NCI-H524 treated with DMSO at 0.1 percent for 48 hours (cell line): ENCODE measurements around the gene ACYP2.

Experiments used
- DNase-seq: peaks from one replicate; lab custom pipeline; 2025; lab: John Stamatoyannopoulos, UW

ACYP2 gene

DNA sequence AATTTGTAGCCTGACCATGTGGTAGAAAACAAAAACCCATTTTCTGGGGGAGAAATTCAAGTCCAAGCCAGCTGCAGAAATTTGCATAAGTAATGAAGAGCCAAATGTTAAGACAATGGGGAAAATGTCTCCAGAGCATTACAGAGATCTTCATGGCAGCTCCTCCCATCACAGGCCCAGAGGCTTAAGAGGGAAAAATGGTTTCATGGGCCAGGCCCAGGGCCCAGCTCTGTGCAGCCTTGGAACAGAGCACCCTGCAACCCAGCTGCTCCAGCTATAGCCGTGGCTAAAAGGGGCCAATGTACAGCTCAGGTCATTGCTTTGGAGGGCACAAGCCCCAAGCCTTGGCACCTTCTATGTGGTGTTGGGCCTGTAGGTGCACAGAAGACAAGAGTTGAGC lies 209.7 kb downstream of the ACYP2 start:
- DNase-seq = no peak

DNA sequence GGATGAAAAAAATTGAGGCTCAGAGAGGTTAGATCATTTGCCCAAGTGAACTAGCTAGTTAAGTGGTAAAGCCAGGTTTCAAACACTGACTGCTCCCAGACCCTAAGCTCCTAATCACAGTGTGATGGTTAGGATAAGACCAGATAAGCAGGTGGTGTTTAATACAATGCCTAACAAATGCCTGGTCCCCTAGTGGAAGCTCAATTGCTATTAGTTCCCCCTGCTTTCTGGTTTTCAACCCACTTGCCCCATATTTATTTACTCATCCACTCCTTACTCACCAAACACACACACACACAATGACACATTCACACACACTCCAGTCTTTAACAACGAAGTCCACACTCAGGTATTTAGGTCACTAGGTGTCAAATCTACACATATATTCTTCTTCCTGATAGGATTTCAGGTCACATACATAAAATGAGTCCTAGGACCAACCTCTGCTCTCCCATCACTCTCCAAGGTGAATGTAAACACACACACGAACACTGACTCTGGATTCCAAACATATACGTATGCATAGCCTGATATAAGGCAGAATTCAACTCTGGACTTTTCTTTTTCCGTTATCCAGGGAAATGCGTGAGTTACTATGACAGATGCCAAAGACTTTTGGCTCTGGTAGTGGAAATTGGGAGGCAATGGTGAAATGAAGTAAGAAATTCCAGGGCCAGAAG lies 214.2 kb downstream of the ACYP2 start:
- peak; percentile 57 for DNase-seq

DNA sequence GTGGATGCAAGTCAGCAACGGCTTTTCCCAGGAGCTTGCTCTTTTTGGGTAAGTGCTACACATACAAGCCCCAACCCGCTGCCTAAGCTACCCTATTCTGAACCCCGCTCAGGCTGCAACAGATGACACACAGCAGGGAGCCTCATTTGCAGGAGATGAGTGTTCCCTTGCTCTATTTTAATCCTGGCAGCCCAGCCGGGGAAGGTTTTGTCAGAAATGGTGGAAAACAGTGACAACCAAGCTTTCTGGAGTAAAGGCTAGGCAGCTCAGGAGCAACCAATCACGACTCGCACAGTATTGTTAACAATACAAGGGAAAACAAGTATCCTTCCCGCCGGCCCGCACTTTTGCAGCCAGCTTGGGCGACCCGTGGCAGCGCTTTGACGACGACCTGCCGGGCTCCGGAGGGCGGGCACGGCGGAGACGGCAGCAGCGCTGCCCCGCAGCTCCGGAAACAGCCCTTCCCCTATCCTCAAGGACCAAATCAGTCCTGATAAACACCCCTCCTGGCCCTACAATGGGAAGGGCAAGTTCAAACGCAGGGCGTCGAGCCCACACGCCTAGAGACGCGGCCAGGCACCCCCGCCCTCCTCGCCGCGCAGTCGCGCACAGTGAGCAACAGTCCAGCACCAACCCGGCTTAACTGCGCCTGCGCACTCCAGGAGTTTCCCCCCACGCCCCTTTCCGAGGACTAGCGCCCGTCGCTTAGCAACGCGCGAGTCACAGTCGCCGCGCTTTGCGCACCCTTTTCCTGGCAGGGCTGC lies 214.9 kb downstream of the ACYP2 start:
- DNase-seq = peak; percentile 91

DNA sequence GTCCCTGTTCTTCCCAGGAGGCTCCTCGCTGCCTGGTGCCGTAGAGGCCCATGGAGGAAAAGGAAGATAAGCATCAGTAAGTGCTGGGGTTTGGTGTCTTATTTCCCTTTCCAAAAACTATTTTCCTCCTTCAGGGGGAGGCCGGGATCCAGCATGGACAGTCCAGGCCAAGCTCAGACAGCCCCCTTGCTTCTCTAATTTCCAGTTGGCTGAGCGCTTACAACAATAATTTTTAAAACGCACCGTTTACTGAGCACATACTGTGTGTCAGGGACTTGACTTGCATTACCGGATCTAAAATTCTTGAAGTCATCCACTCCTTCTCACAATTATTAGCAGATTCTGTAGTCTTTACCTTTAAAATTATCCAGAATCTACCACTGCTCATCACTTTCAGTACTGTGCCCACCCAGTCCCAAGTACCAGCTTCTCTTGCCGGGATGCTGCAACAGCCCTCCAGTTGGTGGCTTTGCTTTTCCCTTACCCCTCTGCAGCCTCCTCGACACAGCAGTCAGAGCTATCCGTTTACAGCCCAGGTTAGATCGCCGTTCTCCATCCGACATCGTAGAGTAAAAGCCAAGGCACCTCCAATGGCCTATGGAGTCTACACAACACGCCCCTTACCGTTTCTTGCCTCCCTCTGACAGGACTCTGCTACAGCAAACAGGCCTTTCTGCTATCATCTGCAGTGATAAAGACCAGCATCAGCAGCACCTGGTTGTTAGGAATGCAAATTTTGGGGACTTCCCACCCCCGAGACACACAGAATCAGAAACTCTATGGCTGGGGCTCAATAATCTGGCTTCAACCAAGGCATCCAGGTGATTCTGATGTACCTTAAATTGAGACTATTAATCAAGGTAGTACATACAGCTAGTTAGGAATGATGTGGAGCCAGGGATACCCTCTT lies 215.8 kb downstream of the ACYP2 start:
- no peak for DNase-seq

DNA sequence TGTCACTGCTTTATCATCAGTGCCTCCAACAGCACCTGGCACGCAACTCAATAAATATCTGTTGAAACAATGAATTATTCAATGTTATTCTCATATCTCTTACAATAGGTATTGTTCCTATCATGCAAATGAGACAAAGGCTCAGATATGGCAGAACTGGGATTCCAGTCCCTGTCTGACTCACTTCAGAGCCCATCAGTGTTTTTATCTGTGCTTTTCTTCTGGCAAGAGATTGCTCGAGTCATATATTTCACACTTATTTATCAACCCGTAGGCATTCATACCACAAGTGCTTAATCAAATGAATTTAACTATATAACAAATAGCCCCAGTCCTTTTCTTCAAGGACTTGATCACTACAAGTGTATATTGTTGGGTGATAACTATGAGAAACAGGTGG lies 217.0 kb downstream of the ACYP2 start:
- DNase-seq = no peak

DNA sequence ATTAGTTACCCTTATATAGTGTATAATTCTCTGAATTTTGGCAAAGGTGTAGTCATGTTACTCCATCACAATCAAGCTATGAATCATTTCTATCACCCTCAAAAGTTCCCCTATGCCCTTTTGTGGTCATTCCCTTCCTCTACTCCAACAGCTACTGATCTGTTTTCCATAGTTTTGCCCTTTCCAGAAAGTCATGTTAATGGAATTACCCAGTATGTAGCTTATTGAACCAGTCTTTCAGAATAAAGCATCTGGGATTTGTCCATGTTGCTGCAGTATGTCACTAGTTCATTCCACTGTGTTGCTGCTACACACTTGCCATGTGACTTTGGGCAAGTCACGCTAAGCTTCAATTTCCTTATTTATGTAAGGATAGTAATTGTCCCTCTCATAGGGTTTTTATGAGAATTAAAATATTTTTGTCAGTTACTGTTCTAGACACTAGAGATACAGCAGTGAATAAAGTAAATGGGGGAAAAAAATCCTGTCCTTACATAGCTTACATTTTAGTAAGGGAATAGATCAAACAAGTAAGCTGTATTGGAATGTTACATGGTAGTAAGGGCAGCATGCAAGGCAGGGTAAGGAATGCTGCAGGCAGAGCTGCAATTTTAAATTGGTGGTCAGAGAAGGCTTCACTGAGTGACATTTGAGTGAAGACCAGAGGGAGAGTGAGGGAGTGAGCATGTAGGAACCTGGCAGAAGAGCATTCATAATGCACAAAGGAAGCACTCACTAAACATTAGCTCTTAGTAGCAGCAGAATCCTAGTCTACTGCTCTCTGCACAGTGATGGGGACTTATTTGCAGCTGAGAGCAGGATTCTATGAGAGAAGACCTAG lies 220.9 kb downstream of the ACYP2 start:
- DNase-seq = no peak

DNA sequence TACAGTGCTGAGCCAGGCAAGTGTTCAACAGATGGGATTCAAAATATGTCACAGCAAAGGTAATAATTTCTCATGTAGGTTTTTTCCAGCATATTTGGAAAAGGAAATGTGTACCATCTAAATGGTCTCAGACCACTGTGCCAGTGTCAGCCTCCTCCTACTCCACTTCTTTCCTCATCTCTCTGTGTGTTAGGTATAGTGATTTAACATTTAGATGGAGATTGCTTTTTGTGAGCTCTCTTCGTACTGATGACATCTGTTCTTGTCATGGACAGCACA lies 221.5 kb downstream of the ACYP2 start:
- DNase-seq = no peak

DNA sequence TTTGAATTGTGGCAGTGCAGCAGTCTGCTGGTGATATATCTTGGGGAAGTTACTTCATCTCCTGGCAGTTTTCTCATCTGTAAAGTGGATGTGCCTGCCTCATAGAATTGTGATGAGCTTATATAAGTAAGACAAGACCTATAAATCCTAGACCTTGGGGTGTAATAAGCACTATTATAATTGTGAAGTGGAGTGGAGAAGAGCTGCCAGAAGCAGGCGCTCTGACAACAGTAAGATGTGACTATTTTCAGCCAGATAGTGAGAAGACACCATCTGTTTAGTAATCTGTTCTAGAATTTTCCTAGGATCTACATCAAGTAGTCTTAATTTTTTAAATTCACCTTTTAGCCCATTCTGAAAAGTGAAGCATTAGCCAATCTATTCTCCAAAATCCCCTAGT lies 226.2 kb downstream of the ACYP2 start:
- no peak for DNase-seq

DNA sequence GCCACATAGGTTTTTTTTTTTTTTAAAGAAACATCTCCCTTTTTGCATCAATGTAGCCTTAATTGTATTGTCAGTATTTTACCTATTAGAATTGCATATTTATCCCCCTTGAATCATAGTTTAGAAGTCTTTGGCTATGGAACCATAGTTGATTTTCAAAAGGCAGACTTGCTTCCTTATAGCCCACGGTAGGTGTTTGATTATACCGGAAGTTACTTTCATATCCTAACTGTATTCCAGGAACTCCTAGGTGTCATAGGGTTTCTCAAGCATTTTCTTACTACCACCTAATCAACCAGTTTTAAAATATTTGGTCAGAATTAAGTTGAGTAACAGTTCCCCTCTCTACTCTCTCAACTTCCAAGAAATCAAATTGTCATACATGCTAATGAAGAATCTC lies 227.2 kb downstream of the ACYP2 start:
- DNase-seq = no peak

DNA sequence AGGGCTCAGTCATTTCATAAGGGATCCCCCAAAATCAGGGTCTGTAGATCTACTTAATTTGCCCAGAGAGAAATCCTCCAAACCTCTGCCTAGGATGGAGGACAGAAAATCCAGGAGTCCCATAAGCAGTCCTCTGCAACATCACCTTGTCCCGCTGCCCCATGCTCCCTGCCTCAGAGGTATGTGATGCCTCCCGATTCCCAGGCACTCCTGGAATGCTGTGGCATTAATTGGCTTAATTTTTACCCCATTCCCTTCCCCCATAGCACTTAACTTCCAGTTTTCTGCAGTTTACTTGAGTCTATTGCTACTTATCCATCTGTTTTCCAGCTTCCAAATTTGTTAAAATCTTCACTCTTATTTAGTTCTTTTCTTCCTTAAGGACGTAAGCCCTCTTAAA lies 232.2 kb downstream of the ACYP2 start:
- no peak for DNase-seq

DNA sequence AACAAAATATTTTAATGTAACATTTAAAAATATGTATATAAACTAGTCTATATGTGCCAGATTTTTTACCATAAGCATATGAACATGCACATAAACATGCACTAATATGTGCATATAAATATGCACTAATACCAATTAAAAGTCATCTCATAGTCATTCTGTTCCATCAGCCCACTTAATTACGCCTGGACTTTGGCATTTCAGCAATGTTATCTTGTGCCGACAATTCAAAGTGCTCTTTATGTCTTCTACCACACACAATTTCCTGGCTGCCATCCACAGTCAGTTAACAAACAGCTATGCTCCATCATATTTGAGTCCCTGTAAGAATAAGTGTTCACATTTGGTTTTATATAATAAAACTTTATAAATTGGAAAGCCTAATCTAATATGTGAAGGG lies 233.2 kb downstream of the ACYP2 start:
- DNase-seq = no peak

DNA sequence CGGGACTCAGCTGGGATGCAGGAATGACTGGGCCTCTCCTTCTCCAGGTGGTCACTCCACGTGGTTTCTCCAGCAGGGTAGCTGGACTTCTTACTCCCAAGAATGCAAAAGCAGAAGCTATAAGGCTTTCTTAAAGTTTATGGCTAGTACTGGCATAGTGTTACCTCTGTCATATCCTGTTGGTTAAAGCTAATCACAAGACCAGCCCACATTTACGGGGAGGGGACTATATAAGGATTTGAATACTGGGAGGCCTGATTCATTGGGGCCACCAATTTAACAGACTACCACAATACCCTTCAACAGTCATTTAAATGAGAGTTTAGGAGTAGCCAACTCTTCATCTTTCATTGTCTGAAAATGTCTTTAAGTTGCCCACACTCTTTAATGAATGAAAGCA lies 235.0 kb downstream of the ACYP2 start:
- DNase-seq = no peak

DNA sequence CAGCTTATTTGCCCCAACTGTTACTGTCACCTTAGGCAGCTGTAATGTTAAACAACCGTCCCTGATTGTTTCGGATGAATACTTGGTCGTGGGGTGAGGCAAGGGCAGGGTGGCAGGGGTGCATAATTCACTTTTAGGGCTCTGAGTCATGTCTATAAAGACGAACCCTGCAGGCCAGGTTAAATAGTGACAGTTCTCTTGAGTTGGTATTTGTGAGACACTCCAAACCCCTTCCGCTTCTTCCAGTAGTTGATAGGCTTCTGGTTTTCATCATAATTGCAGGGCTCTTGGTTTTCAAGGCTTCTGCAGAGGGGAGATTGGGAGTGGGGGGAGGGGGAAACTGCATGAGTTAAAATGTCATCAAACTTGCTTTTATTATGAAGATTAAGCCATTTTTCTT lies 237.8 kb downstream of the ACYP2 start:
- DNase-seq = no peak
